C1 segment of cervical spinal cord (tissue), 14 donors: ENCODE results near the gene RSPRY1.

Experiments
- DNase-seq, 14 donors: peaks; one replicate each; lab custom pipeline; 2025; lab: John Stamatoyannopoulos, UW

The RSPRY1 gene

DNA sequence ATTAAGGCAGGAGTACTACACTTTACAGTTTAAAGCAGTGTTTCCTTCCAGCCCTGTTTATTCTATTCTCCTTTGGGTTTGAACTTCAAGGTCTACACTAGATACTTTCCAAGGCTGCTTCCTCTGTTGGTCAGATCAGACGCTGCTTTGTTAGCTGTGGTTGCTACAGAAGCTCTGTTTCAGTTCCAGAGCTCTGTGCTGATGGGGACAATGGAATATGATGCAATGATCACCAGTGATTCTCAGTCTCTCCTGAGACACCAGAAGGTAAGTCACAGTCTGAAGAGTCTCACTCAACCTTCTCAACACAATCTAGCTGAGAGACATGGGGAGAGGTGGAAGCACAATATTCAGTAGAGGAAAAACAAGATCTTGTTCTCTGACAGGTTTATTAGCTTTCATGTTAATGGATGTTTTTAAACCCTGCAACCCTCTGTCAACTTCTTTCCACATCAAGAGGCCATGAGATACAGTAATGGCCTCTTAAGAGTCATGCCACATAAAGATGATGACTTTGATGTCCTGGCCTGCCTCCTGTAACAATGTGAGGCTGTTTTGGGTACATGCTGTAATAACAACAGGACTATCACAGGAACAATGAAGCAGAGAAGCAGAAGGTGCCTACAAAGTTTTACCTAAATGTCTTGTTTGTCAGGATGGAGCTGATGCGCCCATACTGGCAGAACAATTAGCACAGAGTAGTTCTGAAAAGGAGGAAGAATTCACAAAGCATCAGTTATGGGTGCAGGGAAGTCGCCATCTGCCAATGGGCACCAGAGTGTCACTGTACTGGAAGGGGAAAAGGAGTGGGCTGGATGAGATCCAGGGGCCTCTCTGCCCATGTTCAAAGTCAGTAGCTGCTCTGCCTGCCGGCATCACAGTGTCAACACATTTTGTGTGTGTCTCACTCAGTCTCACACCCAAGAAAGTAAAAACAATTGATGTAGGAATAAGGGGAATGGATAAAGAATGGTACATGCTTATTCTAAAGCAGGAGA, 33.7 kb upstream of the RSPRY1 start:
- peak in 2 of 14 donors; percentile 27 to 53 for DNase-seq

DNA sequence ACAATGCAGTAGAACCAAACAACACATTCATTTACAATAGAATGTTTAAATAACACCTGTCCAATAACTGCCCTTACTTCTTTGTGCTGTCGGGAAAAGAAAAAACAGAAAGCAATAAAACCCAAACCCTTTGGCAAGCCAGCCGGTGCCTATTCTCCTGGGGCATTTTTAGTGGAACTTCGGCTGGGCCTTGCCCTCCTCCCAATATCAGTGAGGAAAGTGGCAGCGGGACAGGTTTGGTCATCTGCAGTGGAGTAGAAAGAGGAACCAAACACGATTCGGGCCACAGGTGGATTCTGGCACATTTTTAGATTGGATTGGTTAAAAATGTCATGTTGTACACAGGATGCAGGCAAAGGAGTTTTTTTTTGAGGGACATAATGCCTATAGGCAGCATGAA, 32.3 kb upstream of the RSPRY1 start:
- no peak for DNase-seq

DNA sequence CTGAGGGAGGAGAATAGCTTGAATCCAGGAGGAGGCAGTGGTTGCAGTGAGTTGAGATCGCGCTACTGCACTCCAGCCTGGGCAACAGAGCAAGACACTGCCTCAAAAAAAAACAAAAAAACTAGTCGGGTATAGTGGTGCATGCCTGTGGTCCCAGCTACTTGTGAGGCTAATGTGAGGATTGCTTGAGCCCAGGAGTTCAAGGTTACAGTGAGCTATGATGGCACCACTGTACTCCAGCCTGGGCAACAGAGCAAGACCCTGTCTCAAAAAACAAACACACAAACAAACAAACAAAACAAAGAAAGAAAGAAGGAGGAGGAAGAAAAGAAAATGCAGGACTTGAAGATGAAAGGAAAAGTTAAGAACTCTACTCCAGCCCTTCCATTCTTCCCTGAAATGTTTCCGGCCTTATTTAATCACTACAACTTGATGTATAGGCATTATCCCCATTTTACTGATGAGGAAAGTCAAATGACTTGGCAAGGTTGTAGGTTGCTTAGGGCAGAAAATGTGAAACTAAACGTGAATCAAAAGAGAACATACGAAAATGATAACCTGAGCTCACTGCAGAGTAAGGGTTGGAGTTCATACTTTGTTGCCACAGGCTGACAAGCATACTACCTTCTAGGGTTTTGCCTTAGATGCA, 30.3 kb upstream of the RSPRY1 start:
- no peak for DNase-seq

DNA sequence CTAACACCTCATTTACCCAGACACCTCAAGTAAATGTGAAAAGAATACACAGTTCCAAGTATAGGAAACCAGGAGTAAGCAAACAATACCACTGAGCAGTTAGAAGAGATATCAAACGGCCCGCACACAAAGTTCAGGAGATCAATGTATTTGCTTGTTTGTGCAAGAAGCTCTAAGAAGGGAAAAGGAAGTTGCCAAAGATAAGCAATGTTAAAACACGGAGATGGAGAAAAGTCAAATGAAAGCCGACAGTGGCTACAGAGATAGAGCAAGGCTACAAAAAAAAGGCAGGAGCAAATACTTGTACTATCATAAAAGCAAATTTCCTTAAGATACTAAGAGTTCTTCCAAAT, 29.8 kb upstream of the RSPRY1 start:
- no peak for DNase-seq

DNA sequence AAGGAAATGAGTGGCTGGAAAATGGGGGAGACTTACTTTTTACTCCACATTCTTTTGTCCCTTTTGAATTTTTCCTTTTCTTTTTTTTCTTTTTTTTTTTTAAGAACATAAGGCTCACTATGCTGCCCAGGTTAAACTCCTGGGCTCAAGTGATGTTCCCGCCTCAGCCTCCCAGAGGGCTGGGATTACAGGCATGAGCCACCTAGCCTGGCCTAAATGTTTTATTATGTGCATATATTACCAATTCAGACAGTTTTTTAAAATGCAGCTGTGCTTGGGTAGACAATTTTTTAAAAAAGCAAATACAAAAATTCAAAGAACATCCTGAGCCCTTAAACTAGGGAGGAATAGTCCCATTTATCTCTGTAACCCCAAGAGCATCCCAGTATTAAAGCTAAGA, 28.6 kb upstream of the RSPRY1 start:
- DNase-seq: no peak

DNA sequence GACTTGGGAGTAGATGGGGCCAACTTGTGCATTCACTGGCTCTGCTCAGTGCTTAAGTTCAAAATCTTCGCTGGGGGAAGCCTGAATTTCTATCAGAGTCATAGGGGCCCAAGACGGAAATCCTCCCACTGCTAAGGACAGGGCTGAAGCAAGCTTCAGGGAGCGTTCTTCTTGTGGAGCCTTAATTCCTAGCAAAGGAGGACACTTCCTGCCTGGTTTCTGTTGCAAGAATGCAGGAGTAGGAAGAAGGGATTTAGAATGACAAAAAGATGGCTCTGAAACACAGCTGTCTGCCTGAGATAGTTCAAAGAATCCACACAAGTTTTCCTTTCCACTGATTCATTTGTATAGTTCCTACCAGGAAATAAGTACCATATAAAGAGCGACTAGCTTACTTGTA, 26.7 kb upstream of the RSPRY1 start:
- no peak for DNase-seq

DNA sequence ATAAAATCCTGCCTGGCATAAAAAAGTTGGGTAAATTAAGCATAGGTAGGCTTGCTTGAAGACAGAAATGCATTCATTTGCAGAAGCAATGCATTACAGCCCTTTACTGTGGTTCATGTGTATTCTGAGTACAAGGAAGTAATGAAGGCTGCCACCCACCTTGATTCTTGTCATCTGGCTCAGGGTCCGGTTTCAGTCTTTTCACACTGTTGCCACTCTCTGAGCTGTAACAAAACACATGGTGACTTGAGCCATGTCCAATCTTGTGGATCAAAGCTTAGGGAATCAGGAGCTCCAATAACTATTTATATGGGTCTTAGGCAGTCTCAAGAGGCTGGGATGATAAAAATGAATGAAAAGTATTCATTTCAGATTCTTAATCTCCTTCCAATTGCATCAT, 22.3 kb upstream of the RSPRY1 start:
- no peak for DNase-seq

DNA sequence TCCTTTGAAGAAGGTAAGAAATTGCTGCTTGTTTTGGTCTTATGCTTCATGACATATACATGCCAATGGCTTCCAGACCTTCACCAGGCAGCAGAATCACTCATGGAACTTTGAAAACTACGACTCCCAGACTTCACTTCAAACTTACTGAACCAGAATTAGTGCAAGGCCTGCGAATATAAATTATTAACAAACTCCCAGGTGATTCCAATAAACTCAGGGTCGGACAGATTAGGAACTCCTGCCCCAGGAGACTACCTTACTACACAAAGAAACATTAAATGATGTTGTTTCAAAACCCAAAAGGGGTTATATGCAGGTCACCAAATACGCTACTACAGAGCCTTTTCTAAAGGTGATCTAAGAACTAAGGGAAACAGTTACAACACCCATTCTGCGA, 20.6 kb upstream of the RSPRY1 start:
- DNase-seq: no peak

DNA sequence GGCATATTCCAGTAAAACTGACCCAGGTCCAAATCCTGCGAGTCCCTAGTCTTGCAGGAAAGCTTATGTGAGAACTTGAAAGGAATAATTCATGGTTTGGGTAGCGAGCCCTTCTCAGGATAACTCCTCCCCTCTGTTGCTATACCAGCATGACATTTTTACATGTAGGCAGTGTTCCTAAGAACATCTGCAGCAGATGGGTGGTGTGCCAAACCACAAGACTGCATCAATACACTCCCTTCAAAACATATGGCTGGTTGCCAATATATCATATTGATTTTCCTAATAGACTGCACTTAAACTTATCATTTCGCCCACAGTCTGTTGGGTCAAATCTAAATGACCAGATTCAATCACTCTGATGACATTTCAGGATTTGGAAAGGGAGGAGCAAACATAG, 20.2 kb upstream of the RSPRY1 start:
- no peak for DNase-seq

DNA sequence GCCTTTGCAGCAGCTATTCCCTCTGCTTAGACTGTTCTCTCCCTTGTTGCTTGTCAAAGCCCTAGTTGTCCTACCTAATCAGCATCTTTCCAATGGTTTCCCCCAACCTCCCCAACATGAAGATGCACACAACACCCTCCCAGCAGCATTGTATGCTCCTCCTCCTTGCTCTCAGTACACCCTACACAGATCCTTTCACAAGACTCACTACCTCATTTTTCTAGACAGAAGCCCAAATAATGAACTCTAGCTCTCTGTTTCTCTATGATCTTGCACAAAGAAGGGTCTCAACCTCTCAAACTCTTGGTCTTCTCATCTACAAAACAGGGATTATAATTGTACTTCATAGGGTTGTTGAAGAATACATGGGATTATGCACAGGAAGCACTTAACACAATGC, 19.7 kb upstream of the RSPRY1 start:
- DNase-seq: no peak

DNA sequence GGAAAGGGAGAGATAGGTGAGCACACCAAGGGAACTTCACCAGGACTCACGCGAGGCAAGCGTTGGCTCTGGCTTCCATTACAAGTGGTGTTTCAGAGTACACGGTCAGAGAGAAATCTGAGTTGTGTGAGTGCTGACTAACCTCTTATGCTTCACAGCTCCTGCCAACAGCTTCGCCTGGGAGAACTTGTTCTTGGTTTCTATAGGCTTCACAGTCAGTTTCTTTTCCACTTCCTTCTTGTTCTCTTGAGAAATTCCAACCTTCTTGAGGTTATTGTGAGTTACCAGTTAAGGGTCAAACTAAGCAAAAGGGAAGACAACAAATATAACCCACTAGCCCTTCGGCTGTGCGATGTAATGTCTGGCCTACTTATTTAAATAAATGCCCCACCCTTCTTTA, 19.2 kb upstream of the RSPRY1 start:
- no peak for DNase-seq

DNA sequence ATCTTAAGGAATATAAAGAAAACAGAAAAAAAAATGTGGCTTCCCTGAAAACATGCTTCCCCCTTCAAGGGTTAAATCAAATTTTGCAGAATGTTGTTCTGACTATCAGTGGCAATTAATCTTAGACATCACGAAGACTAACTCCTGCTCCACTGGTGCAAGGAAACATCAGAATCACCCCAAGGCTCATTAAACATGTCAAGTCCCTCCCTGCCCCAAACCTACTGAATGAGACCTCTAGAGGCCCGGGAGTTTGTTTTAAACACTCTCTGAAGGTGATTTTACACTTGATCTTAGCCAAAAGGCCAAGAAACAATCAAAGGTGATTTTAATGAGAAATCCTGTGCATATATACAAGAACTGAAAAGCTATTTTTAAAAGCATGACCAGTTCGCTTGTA, 18.6 kb upstream of the RSPRY1 start:
- no peak for DNase-seq

DNA sequence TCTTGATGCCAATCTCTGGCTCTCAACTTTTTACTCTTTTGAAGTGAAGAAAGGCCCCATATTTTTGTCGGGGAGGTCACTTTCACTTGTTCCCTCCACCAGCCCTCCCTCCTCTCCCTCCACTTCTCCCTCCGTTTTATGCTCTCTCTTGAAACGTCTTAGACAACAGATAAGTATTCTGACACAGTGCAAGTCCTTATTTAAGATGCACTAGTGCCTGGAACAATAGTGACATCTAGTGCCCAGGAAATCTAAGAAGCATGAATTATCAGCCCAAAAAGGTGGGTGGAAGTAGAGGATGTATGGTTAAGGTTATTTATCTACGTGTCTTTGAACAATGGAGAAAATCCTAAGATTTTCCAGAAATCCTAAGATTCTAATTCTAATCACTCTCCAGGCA, 18.2 kb upstream of the RSPRY1 start:
- peak in 1 of 14 donors; percentile 41 for DNase-seq

DNA sequence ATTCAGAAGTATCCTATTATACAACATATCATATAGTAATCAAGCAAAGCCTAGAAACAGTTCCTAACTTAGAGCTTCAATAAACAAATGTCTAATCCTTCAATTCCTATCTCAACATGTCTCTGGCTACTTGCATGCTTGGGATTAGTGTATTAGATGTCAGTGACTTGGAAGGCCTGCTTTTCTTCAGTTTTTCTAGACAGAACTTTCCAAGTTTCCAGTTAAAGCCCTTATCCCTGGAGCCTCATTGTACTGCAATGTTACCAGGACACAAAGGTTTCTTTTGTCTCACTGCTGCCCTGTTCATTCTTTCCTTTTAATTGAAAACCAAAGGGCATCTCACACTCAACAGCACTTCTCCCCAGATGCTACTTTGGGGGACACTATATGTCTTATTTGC, 16.8 kb upstream of the RSPRY1 start:
- no peak for DNase-seq

DNA sequence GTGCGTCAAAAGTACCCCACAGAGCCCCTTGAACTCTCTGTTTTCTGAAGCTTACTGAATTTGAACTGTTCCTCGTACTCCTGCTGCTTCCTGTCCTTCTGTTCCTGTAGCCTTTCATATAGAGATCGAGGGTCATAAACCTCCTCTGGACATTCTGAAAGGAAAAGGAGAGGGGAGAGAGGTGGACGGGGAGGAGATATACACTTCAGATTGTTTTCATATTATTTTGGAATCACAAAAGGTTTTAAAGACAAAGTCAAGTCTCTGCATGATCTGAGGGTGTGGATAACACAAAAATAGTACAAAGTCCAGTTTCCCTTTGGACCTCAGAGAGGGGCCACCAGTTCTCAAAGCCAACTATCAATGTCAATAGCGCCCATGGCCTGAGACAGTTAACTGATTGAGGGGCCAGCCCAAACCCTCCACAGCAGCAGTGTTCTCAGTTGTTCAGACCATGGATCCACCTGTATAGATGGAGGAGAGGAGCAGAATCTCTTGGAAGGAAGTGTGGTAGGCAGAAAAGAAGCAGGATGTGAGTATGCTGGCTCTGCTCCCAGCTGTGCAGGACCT, 13.3 kb upstream of the RSPRY1 start:
- no peak for DNase-seq

DNA sequence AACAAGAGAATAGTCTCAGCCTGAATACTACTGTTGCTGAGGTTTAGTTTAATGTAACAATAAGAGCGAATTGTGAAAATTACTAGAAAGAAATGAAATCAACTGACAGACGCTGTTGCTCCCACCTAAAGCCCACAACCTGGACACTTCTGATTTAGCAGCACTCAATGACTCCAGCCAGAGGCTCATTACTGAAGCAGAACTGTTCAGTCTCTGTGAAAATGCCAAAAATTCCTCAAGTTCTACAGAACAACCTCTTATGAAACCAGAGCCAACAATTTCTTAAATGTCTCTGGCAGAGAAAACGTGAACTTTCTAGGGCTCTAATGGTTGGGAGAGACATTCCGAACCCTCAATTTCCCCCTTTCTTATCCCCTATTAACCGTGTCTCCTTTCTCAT, 10.2 kb upstream of the RSPRY1 start:
- DNase-seq: no peak

DNA sequence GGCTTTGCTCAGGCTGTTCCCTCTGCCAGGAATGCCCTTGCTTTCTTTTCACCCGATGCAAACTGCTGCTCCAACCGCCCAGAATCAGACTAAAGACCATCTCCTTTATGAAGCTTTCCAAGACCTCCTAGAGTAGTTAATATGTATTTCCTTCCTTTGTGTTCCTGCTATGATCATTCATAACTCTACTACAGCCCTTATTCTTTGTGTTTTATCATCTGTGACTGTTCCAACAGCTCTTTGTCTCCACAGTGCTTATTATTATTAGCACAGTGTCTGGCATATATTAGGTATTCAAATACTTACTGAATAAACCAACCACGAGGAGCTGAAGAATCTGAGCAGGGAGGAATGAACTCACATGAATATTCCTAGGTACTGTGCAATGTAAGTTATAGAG, 7.9 kb upstream of the RSPRY1 start:
- DNase-seq: no peak

DNA sequence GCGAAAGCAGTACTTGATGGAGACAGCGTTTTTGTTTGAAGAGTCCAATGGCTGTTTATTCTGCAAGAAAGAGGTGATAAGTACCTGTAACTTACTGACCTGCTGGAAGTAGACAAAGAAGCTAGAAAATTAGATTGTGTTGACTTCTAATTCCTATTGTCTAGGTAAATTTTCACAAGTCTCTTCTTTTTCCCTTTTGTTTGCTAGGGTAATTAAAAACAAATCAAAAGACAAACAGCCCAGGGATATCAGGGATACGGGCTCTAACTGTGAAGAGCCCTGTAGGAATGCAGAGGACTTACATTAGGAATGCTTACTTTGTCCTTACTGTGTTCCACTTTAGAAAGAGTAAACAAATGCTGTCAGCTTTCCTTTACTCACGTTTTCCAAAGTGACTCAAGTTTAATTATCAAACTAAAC, 7.3 kb upstream of the RSPRY1 start:
- DNase-seq: no peak

DNA sequence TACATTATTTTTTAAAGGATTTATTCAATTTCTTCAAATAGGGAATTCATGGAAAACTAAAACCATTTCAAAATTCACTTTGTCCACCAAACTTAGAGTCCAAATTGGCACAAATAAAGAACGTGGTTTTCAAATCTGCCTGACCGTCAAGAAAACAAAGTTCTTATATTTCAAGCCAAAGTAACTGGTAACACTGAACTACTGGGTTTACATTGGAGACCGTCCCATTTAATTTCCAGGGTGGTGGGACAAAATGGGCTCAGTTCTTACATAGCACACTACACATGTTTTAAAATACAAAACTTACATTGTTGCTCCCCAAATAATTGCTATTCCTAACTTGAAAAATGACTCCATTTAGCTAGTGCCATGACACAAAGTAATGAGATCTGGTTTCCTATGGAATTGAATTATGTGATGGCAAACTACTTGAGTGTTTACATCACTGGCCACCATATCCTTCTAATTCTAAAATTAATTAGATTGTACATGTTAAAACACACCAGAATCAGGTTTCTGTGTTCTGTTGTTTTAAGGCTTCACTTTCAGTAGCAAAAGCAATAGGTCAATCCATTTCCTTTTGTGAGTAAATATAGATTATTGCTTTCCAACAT, 6.8 kb upstream of the RSPRY1 start:
- DNase-seq: no peak

DNA sequence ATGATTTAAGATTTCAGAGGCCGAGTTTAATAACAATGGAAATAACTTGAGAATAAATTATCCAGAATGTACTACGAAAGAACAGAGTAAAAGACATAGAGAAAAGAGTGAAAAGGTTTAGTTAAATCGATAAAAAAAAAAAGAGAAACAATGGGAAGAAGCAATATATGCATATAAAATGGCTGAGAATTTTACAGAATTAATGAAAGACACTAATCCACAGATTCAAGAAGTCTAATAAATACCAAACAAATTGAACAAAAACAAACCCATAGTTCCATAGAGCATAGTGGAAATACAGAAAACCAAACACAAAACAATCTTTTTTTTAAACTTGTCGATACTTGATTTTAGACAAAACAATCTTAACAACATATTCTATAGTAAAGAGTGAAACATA, 2.0 kb upstream of the RSPRY1 start:
- DNase-seq: no peak

DNA sequence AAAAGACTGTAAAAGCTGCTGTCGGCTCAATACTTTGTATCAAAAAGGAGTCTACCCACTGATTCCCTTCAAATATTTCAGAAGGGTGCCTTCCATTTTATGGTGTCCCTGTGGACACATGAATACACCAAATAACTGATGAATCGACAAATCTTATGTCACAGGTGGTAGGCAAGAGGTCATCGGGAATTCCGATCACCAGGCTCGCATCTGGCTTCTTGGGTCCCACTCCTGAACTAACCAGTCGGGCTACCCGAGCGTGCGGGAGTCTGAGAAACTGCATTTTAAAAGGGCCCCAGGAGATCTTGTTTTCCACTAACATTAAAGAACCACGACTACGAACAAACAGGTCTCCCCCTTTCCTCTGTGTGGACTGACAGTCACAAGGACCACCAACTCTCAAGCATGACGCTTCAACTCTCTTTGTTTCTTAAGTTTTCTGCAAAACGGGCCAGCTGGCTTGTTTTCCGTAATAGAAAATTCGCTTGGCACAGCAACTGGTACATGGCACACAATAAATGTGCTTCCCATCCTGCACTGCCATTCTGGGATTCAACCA, 1.2 kb upstream of the RSPRY1 start:
- peak in 1 of 14 donors; percentile 53 for DNase-seq

DNA sequence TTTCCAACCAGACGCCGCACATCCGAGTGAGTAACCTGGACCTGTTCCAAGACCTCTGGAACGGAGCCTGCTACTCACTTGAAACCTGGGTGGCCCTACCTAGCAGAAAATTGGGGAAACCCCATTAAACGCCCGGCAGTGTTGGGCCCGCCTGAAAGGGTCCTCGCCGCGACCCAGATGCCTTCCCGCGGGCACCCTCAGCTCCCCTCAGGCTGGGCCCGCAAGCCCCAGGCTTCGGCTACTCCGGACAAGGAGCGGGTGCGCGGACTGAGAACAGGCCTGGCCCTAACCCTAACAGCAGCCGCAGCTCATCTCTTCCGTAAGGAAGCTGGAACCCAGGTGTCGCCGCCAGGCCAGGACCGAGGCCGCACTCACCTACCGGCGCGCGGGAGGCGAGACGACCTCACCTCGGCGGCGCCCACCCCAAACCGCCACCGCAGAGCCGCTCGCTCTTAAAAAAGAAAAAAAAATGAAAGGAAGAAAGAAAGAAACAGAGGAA, 634 bp upstream of the RSPRY1 start:
- DNase-seq: peak in 10 of 14 donors; percentile 40 to 81 (median 62)
